GM12878 (cell line): Measurements from ENCODE around the gene ZNF629.

ENCODE experiments used
- EZH2 ChIP-seq: IDR thresholded peaks from 2 replicates; pipeline ENCODE4 v1.6.1; 2012; ENCODE audit warnings: low read depth, mild to moderate bottlenecking, control low read depth, inconsistent platforms, low read length, borderline replicate concordance; ENCODE audit not compliant: control insufficient read depth
- JUNB ChIP-seq: IDR thresholded peaks from 2 replicates; pipeline ENCODE4 v1.6.1; 2016; ENCODE audit warnings: antibody characterized with exemption, mild to moderate bottlenecking
- MXI1 ChIP-seq: fragments of 150-350 bp; IDR thresholded peaks from 2 replicates; pipeline ENCODE4 v1.6.1; 2011; ENCODE audit warnings: low read depth, mild to moderate bottlenecking, inconsistent platforms, low read length, improper control_type of control experiment
- TAF1 ChIP-seq: IDR thresholded peaks from 2 replicates; pipeline ENCODE4 v1.6.1; 2011; ENCODE audit warnings: mild to moderate bottlenecking, low read depth, low read length, borderline replicate concordance

- TF ChIP-seq MXI1 (no peak), JUNB (no peak), TAF1 (no peak), EZH2 (no peak)
Observed at GRCh38 chr16:30802936-30803335, 15.9 kb upstream of the ZNF629 start.
